ENCODE data around the gene FGF12.

The FGF12 gene

GRCh38 chr3:192122832-192123594 lies 604.3 kb downstream of the FGF12 start:
- ATAC-seq: no peak
- TF ChIP-seq ZFP30 (CRISPR knock-in tag; IDR thresholded peaks at IDR 0.05) (no peak), CREB5 (CRISPR knock-in tag; IDR thresholded peaks at IDR 0.05; ENCODE audit: low read depth) (no peak), ZNF8 (CRISPR knock-in tag; IDR thresholded peaks at IDR 0.05) (no peak), CSRNP3 (CRISPR knock-in tag; IDR thresholded peaks at IDR 0.05) (no peak), RARB (CRISPR knock-in tag; IDR thresholded peaks at IDR 0.05) (no peak), POU6F1 (CRISPR knock-in tag; IDR thresholded peaks at IDR 0.05; ENCODE audit: borderline replicate concordance, low read depth) (no peak), PATZ1 (CRISPR knock-in tag; IDR thresholded peaks at IDR 0.05; ENCODE audit: borderline replicate concordance) (no peak), TCF4 (CRISPR knock-in tag; IDR thresholded peaks at IDR 0.05; ENCODE audit: borderline replicate concordance) (no peak), ESRRG (CRISPR knock-in tag; IDR thresholded peaks at IDR 0.05) (no peak), ZFP3 (CRISPR knock-in tag; IDR thresholded peaks at IDR 0.05) (no peak)

- no peak for ATAC-seq
These were observed 605.4 kb downstream of the FGF12 start for GRCh38 chr3:192121923-192122322.

More at GRCh38 chr3:192121923-192122322, 605.4 kb downstream of the FGF12 start:
- TF ChIP-seq ZNF70 (CRISPR knock-in tag; IDR thresholded peaks at IDR 0.05) (no peak), ARNTL (CRISPR knock-in tag; IDR thresholded peaks at IDR 0.05; ENCODE audit: borderline replicate concordance, low read depth) (no peak), CREB5 (CRISPR knock-in tag; IDR thresholded peaks at IDR 0.05; ENCODE audit: low read depth) (no peak), TSHZ2 (CRISPR knock-in tag; IDR thresholded peaks at IDR 0.05) (no peak)
